ENCODE measurements around the gene SERPINB6.
"Not testable (repeated sequence)": the region's sequence is repeated elsewhere in the genome, so short reads cannot be mapped to it uniquely, and the experiment has no call there.

The SERPINB6 gene

GRCh38 chr6:2977799-2978590, 6.6 kb upstream of the SERPINB6 start:
- DNase-seq: no peak

GRCh38 chr6:2977290-2977689, 5.9 kb upstream of the SERPINB6 start:
- no peak for DNase-seq

DNA sequence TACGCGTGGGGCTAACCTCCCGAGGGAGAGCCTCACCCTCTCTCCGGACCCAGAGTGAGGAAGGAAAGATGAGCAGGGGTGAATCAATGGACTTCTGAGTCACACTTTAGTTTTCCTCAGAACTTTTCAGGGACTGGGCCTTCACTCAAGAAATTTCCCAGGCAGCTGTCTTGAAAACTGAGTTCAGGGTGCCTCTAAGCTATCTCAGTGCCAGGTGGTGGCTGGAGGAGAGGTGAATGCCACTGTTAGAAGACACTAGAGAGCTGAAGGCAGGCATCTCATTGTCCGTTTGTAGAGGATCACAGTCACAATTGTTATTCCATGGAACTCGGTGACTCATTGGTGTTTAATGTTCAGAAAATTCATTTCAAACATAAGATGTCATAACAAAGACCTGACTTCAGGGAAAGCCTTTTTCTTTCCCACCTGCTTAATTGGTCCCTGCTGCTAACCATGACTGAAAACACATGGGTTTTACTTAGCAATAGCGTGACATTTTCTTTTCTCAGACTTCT, 5.3 kb upstream of the SERPINB6 start:
- DNase-seq: no peak

DNA sequence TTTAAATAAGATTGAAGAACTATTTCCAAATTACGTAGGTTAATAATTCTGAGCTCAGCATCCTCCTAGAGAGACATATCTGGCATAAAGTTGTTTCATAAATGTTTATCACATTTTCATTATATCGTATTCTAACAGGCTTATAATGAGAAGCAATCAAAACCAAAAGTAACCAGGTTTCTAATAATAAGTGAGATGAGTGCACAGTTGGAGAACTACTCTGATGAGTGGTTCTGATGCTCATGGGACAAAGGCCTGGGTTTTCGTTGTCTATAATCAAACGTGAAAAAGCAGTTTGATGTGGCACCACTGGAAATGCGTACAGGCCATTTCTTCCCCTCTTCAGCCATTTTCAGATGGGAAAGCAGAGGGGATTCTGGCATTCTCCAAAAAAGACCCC, 4.7 kb upstream of the SERPINB6 start:
- DNase-seq: no peak

DNA sequence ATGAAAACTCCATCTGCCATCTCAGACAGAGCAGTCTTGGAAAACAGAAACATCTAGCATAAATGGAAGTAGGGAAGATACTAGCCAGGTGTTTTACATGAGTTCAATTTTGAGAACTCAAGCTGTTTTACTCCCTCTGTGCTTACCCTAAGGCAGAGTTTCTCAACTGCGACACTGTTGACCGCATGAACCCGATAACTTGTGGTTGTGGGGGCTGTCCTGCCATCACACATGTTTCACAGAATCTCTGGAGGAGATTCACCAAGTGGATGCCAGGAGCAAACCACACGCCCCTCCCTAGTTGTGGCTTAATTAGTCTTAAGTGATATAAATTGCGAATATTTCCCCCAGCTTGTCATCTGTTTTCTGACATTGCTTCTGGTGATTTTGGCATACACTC, 2.3 kb upstream of the SERPINB6 start:
- DNase-seq: no peak

DNA sequence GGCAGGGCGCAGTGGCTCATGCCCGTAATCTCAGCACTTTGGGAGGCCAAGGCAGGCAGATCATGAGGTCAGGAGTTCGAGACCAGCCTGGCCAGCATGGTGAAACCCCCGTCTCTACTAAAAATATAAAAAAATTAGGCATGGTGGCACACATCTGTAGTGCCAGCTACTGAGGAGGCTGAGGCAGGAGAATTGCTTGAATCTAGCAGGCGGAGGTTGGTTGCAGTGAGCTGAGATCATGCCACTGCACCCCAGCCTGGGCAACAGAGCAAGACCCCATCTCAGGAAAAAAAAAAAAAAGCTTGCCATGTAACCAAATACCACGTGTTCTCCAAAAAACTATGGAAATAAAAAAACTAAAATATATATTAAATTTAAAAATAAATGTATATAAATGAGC, 1.8 kb upstream of the SERPINB6 start:
- not testable (repeated sequence) for DNase-seq

GRCh38 chr6:2972685-2973084, 1.3 kb upstream of the SERPINB6 start:
- not testable (repeated sequence) for DNase-seq

DNA sequence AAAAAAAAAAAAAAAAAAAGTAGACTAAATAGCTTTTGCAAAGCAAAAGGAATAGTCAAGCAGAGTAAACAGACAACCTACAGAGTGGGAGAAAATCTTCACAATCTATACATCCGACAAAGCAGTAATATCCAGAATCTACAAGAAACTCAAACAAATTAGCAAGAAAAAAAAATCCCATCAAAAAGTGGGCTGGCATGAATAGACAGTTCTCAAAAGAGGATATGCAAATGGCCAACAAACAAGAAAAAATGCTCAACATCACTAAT, 786 bp upstream of the SERPINB6 start:
- DNase-seq: not testable (repeated sequence)

GRCh38 chr6:2970753-2971419, 481 bp downstream of the SERPINB6 start:
- peak in 1 of 2 donors; percentile 74 for DNase-seq

- no peak for DNase-seq
Measured at GRCh38 chr6:2970034-2970685, 1.2 kb downstream of the SERPINB6 start.

DNA sequence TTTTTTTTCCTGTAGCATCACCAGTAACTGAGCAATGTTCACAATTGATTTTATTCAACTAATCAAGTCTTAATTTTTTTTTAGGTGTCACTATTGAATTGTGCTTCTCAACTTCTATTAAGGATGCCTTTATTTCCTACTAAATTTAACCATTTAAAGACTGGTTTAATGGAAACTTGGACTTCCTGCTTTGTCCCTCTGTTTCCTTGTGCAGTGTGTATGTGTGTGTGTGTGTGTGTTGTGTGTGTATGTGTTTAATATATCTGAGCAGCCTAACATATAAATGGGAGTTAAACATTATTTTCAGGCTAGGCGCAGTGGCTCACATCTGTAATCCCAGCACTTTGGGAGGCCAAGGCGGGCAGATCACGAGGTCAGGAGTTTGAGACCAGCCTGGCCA, 1.8 kb downstream of the SERPINB6 start:
- DNase-seq: no peak

GRCh38 chr6:2968600-2969135, 2.7 kb downstream of the SERPINB6 start:
- no peak for DNase-seq

DNA sequence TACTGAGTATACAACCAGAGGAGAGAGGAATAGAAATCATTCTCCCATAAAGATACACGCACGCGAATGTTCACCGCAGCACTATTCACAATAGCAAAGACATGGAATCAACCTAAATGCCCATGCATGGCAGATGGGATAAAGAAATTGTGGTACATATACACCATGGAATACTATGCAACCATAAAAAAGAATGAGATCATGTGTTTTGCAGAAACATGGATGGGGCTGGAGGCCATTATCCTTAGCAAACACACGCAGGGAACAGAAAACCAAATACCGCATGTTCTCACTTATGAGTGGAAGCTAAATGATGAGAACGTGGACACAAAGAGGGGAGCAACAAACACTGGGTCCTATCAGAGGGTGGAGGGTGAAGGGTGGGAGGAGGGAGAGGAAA, 3.4 kb downstream of the SERPINB6 start:
- DNase-seq: no peak

- DNase-seq: no peak
Measured at GRCh38 chr6:2966347-2966746, 5.0 kb downstream of the SERPINB6 start.

DNA sequence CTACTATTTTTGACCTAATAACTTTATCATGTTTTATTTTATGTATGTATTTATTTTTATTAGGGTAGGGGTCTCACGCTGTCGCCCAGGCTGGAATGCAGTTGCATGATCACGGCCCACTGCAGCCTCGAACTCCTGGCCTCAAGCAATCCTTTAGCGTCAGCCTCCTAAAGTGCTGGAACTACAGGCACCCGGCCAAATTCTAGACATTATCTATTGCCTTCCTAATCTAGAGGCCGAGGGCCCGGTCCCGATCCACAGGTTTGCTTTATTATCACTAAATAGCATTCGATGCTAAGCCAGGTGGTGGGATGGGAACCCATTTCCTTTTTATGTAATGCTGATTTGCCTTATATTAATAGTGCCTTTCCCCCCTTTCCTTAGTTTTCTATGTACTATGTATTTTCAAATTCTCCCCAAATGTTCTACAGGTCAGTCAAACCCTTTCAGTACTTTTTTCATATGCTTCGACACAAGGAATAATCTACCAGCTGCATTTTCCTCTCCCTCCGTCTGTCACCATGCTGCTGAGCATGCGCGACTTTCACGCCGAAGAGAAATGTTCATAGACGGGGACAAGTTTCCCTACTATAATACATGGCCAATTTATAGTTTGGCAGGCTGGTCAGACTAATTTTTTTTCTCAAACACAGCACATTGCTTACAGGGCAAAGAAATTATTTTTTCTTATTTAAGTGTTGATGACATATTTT, 6.4 kb downstream of the SERPINB6 start:
- DNase-seq: no peak

- DNase-seq: no peak
Measured at GRCh38 chr6:2963756-2964155, 7.6 kb downstream of the SERPINB6 start.

DNA sequence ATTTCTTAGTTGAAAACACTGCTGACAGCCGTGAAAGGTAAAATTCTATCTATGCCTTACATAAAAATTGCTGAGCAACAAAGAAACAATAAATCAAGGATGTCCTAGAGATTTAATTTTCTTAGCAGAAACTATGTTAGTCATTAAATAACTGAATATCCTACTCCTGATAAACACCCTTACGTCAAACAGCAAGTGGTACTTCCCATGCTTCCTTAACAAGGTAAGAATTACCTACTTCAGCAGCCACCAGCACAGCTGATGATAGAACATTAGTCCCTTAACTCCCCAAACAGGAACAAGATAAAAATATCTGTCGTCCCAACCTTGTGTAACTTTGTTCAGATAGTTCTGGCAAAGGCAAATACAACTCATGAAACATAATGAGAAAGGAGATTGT, 8.7 kb downstream of the SERPINB6 start:
- DNase-seq: no peak

- DNase-seq: no peak
Measured at GRCh38 chr6:2962004-2962403, 9.4 kb downstream of the SERPINB6 start.

DNA sequence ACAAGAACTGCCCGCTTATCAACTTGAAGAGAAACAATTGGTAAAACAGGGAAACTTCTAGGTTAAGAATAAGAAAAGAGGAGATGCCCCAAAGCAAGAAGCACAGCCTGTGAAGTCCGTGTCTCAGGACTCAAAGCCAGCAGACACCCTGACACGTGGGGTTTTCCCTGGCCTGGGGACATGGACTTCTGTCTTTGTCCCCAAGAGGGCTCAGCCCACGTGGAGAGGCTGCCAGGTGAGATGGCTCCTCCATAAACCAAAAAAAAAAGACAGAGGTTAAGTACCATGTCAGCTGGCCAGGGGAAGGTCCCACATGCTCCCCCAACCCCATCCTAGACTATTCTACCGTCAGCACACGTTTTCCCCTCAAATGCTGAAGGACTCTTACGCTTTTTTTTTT, 9.9 kb downstream of the SERPINB6 start:
- DNase-seq: no peak

DNA sequence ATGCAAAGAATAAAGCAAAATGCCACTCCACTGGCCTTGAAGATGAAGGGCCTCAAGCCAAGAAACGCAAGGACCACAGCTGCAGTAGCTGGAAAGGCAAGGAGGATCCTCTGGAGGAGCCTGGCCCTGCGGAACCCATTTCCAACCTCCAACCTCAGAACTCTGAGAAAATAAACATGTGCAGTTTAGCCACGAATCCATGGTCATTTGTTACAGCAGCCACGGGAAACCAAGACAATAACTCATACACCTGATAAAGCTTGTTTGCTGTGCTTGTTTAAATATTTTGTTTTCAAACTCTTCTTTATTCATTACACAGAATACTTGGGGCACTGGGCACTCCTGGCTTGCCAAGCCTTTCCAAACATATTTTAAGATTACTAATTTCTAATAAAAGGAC, 10.4 kb downstream of the SERPINB6 start:
- DNase-seq: no peak

DNA sequence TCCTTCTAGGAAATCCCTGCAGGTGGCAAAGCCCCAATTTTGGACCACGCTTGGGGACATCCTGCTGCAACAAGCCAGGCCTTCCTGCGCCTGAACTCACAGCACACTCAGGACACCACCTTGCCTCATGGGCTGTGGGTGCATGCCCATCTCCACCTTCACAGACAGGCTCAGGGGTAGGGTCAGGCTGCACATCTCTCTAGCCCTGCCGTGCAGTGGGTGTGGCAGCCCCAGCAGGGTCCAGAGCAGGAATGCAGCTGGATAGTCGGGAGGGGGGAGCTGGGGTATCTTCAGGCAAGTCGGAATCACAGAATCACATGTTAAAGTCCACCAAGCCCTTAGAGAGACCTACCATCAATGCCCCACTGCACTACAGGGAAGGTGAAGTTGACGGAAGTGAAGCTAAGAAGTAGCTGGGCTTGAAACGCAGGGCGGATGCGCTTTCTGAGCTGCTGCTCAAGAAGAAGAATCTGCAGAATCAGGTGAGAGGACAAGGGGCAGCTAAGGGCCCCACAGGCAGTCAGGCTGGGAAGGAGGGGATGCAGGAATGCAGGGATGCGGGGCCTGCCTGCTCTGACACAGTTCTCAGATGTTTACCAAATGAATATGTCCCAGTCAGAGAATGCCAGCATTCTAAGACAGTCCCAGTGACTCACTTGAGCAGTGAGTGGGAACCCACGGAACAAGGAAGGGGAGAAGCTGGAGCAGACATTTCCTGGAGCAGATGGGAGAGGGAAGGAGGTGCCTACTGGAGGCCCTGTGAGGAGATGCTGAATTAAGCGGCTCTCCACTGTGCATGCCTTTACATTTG, 11.3 kb downstream of the SERPINB6 start:
- DNase-seq: no peak

- DNase-seq: no peak
Measured at GRCh38 chr6:2958776-2959175, 12.6 kb downstream of the SERPINB6 start.
